Hippocampal formation (tissue), 2 donors: ENCODE data around the gene MSI1.

ENCODE experiments used
- DNase-seq, 2 donors: peaks; one replicate each; lab custom pipeline; 2025; lab: John Stamatoyannopoulos, UW

The MSI1 gene

DNA sequence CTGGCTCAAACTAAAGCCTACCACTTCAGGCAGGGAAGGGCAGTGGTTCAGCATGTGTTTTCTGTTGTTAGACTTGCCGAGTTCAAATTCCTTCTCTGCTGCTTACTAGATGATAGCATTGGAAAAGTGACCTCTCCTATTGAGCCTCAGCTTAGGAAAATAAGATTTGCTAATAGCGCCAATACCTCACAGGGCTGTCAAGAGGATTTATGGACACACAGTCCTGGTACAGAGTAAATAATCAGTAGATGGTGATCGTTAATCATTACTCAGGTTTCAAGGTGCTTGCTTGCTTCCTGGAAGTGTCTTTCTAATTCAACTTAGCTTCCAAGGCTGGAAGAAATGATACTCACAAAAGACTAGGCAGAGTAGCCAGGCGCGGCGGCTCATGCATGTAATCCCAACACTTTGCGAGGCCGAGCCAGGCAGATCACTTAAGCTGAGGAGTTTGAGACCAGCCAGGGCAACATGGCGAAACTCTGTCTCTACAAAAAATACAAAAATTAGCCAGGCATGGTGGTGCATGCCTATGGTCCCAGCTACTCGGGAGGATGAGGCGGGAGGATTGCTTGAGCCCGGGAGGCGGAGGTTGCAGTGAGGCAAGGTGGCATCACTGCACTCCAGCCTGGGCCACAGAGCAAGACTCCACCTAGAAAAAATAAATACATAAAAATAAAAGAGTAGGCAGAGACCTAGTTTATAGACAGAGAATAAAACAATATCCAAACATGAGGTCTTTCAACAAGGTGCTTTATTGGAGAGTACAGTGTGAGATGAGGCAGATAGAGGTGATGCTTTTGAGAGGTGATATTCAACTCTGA lies 47.4 kb downstream of the MSI1 start:
- no peak for DNase-seq

GRCh38 chr12:120317224-120318105 lies 51.5 kb downstream of the MSI1 start:
- DNase-seq = peak; percentile 99

DNA sequence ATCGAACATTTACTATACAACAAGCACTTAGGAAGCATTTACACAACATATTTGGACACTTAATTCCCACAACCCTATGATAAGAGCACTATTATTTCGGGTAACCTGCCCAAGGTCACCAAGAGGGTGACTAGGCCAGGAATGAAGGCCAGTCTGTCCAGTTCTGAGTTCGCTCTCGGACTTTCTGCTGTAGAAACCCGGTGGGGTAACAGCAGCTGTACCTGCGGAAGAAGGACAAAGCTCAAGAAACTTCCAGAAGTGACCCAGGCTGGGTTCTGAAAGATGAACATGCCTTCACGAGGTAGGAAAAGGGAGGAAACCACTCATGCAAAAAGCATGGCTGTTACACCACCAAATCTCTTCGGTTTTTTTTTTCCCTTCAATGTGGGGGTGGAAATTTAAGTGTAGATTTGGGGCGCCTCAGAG lies 52.2 kb downstream of the MSI1 start:
- no peak for DNase-seq

GRCh38 chr12:120314220-120314619 lies 54.7 kb downstream of the MSI1 start:
- DNase-seq = no peak

GRCh38 chr12:120301962-120302815 lies 66.8 kb downstream of the MSI1 start, which contains the start of gene SIRT4:
TSS of gene SIRT4 (plus strand) at chr12:120302321. CDS start at chr12:120303562, 1,241 bp downstream.
- peak; percentile 81 to 95 for DNase-seq

DNA sequence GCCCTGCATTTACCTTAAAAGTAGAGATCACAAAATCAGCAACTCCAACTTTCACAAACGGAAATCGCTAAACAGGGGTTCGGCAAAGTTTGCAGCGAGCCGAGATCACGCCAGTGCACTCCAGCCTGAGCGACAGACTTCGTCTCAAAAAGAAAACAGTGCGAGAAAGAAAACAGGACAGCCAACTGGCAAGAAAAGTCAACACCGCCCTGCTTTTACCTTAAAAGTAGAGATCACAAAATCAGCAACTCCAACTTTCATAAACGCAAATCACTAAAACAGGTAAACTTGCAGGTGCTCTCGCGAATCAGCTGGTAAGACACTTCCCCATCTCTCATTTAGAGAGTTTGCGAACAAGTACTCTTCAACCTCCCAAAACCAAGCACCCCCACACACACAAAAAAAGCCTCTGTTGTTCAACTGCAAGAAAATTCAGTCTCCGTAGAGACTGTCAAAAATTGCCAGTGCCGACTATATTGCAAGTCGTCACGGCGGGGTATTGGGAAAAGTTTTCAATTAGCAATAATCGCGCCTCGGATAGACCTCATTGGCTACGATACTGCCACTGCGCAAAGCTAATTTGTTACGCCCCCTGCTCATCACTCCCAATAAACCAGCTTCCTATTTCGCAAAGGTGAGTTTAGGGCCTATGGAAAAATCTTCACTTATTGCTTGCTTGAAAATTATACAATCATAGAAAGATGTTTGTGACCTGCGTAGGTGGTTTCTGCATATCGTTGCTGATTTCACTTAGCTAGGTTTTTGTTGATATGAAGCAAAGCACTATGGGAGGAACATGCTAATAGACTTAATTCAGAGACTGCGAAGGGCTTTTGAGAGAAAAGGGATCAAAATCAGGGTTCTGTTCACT lies 76.1 kb downstream of the MSI1 start, which contains the start of gene RNU4-1:
Gene RNU4-1, minus strand, starts transcription at position 577 of the 871 bp plus-strand sequence.
- DNase-seq = peak; percentile 66 to 91

GRCh38 chr12:120292411-120292660 lies 76.6 kb downstream of the MSI1 start:
- DNase-seq = no peak
